Lower leg skin (tissue), 3 donors: ENCODE measurements around the gene LHFPL2.

Experiments used
- POLR2A ChIP-seq, 2 donors: fragments of 450-650 bp; IDR thresholded peaks; one replicate each; pipeline ENCODE4 v1.6.1; 2016 to 2017; ENCODE audit warnings: antibody characterized with exemption in 2 of 2, mild to moderate bottlenecking in 1 of 2, moderate library complexity in 1 of 2
- TF ChIP-seq, protein P1 (sequence below), 3 donors: fragments of 450-650 bp; IDR thresholded peaks; one replicate each; pipeline ENCODE4 v1.5.1; 2016; ENCODE audit warnings: antibody characterized with exemption in 3 of 3, mild to moderate bottlenecking in 3 of 3, moderate library complexity in 2 of 3

- TF ChIP-seq, protein P1, sequence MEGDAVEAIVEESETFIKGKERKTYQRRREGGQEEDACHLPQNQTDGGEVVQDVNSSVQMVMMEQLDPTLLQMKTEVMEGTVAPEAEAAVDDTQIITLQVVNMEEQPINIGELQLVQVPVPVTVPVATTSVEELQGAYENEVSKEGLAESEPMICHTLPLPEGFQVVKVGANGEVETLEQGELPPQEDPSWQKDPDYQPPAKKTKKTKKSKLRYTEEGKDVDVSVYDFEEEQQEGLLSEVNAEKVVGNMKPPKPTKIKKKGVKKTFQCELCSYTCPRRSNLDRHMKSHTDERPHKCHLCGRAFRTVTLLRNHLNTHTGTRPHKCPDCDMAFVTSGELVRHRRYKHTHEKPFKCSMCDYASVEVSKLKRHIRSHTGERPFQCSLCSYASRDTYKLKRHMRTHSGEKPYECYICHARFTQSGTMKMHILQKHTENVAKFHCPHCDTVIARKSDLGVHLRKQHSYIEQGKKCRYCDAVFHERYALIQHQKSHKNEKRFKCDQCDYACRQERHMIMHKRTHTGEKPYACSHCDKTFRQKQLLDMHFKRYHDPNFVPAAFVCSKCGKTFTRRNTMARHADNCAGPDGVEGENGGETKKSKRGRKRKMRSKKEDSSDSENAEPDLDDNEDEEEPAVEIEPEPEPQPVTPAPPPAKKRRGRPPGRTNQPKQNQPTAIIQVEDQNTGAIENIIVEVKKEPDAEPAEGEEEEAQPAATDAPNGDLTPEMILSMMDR (IDR thresholded peaks at IDR 0.05): no peak
- TF ChIP-seq POLR2A (IDR thresholded peaks at IDR 0.05): no peak
Observed at GRCh38 chr5:78654386-78654785, 5.8 kb upstream of the LHFPL2 start.
